ENCODE data around the gene RPL22.

The RPL22 gene

GRCh38 chr1:6199298-6200187, at the start of gene RPL22:
RPL22 (minus strand) TSS chr1:6199595; CDS start chr1:6199573, 22 bp downstream.
- peak; percentile 99 for DNase-seq

DNA sequence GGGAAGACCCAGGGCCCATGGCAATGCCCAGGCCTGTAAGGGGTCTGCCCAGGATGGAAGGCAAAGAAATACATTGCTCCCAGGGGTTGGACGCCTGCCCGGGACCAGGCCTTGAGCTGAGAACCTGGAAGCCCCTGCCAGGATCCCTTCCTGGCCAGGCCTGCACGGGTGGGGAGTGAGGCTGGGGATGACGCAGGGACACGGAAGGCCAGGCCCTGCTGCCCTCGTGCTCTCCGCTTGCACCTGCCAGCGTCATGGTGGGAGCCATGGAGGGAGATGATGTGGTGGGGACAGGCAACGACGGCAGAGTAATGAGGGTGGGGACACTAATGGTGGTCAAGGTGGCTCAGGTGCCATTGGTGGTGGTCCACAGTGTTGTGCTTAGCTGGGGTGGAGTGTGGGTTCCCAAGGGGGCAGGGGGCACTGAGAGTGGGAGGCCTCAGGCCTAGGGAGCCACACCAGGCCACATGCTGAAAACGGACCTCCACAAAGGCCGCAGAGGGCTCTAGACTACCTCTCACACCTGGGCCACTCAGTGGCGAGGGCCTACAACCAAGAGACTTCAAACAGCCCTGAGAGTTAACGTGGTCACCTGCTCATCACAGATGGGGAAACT, 48.9 kb upstream of the RPL22 start:
- DNase-seq = no peak

GRCh38 chr1:6247651-6248050, 48.3 kb upstream of the RPL22 start:
- no peak for DNase-seq

DNA sequence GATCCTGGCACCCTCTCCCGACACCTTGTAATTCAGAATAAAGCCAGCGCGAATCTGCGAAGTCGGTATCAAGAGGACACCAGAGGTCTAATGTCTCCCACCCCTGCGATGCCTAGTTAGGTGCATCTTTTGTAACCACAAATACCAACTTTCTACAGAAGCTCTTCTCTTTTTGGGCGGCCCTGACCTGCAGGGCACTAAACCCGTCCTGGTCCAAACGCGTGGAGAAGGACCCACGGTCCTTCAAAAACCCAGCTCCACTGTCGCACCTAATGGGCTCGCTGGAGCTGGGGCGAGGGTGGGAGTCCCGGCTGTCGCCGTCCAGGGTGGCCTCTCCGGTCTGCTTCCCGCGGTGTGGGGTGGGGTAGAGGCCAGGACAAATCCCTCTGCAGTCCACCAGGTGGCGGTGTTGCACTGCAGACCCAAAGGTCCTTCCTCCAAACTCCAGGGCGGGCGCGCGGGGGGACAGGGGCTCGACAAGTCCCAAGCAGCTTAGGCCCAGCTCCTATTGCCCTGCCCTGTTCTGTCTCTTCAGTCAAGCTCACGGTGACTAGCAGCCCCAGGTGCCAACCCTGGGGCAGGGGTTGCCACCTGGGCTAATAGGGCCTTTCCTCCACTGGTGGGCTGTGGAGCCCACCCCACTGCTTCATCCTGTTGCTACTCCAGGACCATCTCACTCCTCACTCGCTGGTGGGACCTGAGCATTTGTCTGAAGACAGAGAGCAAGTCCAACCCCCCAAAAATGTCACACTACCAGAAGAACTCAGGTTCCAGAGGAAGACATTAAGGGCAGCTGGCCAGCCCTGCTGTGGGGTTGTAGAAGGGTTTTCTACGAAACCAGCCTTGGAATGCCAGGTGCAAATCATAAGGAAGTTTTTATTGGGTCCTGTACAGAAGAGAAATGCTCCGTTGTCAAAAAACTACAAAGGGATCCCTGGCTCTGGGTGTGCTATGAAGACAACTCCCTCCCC, 47.4 kb upstream of the RPL22 start:
- DNase-seq = peak; percentile 69

- DNase-seq = peak; percentile 40
Observed at GRCh38 chr1:6245869-6246496, 46.6 kb upstream of the RPL22 start.

GRCh38 chr1:6245086-6245868, 45.9 kb upstream of the RPL22 start:
- DNase-seq = peak; percentile 80

DNA sequence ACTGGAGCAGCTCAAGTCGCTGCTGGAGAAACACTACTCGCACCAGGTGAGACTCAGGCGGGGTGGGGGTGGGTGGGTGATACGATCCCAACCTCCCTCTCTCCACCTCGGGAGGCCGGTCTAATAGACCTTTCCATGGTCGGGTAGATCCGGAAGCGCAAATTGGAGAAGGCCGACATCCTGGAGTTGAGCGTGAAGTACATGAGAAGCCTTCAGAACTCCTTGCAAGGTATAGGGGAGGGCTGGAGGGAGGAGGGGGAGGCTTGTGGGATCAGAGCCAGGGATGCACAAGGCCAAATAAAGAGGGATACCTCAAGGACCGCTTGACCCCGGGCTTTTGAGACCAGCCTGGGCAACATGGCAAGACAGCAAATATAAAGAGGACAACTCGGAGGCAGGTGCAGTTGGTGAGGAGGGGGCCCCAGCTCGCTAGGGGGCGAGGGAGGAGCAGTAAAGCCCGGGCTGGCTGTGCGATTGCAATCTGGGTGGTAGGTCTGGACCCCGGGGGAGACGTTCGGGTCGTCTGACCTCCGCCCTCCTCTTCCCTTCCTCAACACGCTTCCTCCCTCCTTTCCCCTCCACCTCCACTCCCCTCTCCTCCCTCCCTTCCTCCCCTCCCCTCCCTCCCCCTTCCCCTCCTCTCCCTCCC, 45.1 kb upstream of the RPL22 start:
- DNase-seq = no peak

GRCh38 chr1:6243993-6244392, 44.6 kb upstream of the RPL22 start, which contains the start of gene HES3:
HES3 (plus strand) TSS chr1:6244179; CDS start chr1:6244366, 187 bp downstream.
- DNase-seq = no peak

DNA sequence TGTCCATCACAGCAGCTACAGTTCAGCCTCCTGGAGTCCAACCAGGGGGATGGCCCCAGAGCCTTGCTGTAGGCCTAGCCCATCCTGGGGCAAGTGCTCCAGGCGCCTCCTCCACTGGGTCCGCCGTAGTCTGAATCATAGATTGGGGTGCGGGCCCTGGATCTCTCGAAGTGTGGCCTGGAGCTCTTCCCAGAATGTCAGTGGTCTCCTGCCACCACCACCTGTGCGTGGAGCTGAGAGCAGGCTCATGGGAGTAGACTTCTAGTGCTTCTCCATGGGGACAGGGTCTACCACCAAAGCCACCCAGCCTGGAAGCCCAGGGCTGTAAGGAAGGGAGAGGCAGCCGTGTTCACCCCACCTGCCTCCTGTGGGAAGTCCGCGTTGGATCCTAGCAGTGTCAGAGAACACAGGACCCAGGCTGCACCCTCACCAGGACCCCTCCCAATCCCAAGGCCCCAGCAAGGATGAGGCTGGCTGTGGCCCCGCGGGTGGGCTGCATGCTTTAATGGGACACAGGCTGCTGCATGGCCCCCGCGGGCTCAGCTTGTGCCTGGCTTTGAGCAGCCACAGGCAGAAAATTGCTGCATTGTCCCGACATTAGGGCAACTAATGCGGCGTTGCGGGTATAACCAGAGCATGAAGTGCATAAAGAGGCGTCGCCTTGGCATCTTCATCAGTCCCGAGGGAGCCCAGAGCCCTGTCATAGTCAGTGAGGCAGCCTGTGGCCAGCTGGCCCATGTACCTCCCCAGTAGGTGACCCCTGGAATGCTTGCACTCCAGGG, 43.8 kb upstream of the RPL22 start:
- no peak for DNase-seq

DNA sequence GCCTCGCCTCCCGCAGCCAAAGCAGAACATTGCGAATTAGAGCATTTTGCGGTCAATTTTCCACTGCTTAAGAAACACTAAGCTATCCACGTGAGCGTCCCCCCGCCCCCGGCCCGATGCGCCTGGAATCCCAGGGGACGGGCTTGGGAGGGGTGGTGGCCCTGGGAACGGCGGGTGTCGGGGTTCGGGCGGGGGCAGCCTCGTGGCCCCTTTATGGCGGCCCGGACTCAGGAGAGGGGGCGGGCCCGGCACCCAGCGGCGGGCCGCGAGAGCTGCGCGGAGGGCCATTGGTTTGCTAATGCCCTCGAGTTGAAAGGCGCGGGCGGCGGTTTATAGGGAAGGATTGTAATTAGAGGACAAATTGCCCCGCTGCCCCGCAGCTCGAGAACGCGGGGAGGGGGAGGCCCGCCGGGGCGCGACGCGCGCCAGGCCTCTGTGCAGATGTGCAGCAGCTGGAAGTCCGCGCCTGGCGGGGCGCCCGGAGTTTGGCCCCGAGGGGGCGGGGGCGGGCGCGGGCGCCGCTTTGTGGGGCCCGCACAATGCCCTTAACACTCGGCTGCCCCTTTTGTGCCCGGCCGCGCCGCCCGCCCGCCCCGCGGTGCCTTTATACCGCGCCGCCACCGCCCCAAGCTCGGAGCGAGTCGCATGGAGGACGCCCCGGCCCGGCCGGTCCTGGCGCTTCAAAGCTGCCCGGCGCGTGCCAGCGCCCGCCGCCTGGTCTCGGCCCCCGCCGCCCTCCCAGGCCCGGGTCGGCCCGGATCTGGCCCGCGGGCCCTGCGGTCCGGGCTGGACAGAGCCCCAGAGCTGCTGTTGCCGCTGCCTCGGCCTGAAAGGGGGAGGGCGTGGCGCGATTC, 42.7 kb upstream of the RPL22 start:
- no peak for DNase-seq

DNA sequence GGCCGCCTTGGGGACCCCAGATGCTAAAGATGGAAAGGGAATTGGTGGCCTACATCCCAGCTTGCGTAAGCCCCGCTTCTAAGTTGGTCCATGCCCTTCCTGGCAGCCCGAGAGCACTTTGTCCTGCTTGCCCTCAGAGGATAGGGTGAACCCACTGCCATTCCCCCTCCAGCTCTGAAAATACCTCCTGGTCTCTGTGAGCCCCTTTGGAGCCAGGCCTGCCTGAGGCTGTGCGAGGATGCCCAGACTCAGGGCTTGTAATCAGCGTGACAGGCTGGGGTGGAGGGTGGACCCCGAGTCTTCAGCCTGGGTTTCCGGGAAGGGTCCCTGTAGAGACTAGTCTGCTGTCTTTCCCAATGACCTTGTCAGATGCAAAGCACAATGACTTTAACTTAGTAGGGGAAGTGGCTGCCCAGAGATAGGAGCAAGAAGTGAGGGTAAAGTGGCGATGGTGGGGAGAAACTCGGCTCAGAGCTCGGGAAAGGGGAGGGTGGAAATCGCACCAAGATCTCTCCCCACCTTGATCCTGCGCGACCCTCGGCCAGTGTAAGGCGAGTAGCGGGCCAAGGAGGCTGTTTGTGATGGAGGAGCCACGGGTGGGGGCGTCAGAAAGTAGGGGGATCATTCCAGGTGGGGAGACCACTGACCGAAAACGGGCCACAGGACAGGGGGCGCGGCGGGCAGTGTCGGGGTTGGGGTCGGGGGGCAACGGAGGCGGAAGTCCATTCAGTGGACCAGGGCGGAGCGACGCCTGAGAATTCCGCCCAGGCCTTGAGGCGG, 41.9 kb upstream of the RPL22 start:
- DNase-seq = no peak

DNA sequence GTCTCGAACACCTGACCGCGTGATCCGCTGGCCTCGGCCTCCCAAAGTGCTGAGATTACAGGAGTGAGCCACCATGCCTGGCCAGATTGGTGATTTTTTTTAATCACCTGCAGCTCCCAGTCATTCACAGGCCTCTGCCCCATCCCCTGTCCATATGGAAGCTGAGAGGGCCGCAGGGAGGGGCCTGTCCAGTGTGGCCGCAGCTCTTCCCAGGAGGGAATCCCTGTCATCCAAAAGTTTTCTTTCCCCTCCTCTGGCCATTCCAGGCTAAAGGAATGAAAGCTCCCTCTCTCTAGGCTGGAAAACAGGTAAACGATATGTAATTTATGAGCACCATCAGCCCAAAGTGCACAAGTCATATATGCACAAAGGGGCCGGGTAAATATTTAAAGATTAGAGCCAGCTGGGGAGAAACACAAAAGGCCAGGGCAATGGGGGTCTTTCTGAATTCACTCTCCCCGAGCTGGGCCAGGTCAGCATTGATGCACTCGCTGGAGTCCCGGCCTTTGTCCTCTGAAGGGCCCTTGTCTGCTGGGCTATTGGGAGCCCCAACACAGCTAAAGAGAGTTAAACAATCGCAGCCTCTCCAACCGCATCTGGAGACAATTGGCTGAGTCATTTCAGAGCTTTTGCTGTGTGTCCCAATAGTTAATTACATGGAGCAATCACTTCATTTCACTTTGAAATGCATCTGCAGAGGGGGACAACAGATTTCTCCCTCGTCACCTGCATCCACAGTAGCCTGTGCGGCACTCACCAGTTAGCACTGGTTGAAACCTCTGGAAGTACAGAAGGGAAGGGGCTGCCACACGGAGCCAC, 40.8 kb upstream of the RPL22 start:
- peak; percentile 32 for DNase-seq

DNA sequence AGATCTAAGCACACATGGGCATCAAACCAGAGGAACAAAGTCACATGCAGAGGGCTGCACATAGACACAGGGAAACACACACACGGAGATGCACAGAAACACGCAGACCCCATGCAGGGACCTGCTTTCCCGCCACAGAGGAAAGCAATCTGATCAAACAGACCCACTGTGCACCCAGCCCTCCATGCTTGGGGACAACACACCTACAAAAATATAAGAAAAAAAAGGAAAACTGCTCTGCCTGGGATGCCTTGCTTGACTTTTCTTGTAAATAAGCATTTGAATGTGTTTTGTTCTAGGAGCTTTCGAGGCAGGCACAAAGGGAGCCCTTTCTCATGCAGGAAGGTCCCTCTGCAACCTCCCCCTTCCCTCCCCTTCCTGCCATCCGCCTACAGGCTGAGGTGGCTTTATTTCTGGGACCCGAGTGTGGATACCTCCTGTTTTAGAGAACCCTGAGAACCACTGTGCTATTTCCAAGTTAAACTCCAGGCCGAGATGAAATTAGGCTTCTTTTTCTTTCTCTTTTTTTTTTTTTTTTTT, 39.9 kb upstream of the RPL22 start:
- no peak for DNase-seq

DNA sequence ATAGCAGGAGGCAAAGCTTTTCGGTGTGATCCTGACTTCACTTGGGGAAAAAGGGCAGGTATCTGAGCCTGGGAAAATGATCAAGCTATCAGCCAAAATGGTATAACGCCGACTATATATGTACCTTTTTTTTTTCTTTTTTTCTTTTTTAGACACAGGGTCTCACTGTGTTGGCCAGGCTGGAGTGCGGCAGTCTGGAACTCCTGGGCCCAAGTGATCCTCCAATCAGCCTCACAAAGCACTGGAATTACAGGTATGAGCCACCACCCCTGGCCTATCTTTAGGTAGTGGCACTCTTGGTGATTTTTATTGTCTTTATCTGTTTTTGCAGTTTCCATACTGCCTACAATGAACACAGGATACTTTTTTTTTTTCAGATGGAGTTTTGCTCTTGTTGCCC, 37.7 kb upstream of the RPL22 start:
- DNase-seq = no peak

- DNase-seq = no peak
Observed at GRCh38 chr1:6235296-6235677, 35.9 kb upstream of the RPL22 start.

DNA sequence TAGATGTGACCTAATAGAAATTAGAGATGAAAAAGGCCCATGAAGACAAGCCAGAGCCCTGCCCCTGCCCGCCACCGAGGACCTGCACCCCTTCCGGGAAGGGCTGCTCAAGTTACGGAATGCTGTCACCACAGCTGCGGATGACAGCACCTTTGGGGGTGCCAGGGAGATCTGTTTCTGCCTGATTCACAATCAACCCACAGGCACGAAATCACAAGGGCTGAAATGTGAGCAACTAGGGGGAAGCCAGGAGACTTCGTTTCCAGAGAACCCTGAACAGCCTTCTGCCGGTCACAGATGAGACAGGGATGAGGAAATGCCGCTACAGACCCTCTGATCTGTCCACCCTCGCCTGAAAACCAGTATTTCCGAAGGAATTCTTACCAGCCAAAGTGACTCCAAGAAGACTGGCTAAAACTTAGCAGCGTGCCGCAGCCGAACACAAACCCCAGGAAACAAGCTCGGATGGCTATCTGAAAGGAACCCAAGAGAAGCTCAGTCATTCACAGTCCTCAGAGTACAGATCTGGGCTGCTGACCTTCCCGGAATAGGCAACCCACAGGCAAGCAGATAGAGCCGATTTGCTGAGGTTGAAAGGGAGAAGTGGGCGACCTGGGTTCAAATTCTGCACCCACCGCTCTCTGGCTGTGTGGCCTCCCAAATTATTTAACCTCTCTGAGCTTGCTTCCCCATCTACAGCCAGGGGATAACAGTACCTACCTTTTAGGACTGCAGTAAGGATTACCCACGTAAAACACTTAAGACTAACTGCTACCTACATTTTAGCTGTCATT, 35.3 kb upstream of the RPL22 start:
- DNase-seq = no peak

DNA sequence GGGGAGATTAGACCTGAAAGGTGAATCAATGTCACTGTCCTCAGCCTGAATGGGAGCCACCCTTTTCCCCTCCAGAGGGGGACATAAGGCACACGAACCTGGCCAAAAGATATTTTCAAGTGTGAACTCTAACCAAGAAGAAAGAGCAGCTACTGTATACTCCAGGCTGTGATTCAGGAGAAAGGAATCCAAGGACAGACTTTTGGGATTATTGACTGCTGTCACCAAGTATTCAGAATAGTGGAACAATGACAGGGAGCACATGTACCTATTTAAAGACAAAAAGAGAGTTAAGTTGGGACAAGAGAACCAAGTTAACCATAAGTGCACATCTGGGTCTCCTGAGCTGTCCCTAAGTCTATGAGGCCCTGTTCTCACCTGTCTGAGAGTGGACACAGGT, 34.0 kb upstream of the RPL22 start:
- no peak for DNase-seq
